ENCODE measurements around the gene IL12RB1. TPM values are rescaled to one million over a fixed set of nuclear protein-coding genes. Genes with fewer than 3 reads are reported as not detected.

Gene IL12RB1
- total and polyA plus RNA-seq, 2 donors from 2014 or later = 0.45 to 3.2 TPM

- FAIRE-seq = no peak
- intact Hi-C loops (cut with DNase I) = loop anchor here (5.0 kb wide), 1 partner anchor 51 kb away; the partner anchor contains the start of gene ARRDC2
Measured at GRCh38 chr19:18058208-18059009, 28.3 kb downstream of the IL12RB1 start.

GRCh38 chr19:18057557-18057956 is 29.2 kb downstream of the IL12RB1 start:
- FAIRE-seq = no peak

More at GRCh38 chr19:18058208-18059009, 28.3 kb downstream of the IL12RB1 start:
- DNase-seq = peak; percentile 88 to 94 (median 91)
- H3K4me3 ChIP-seq (ENCODE audit: low read length in 3 of 3) = peak overlapping the region in 1 of 3 donors; percentile 31
- peak; percentile 90 for TF ChIP-seq CTCF (IDR thresholded peaks at IDR 0.05; ENCODE audit: borderline replicate concordance, extremely low read depth, insufficient read depth)
- no peaks in the 10 kb centered on the region for H3K36me3 ChIP-seq (ENCODE audit: control insufficient read depth in 2 of 3, insufficient read depth in 3 of 3, low read length in 3 of 3)
- no peaks in the 10 kb centered on the region for H3K9me3 ChIP-seq (ENCODE audit: control insufficient read depth in 2 of 3, insufficient read depth in 1 of 3, low read length in 3 of 3)
- H3K4me1 ChIP-seq (ENCODE audit: control insufficient read depth in 2 of 3, insufficient read depth in 2 of 3, low read depth in 1 of 3, low read length in 3 of 3) = peaks cover 0 to 4% (median 2%) of the 10 kb centered on the region in 3 donors
- H3K27me3 ChIP-seq (ENCODE audit: control insufficient read depth, insufficient read depth, low read length) = no peaks in the 10 kb centered on the region
- peak overlapping the region; percentile 69 to 79 for H3K27ac ChIP-seq (ENCODE audit: low read depth in 2 of 2, low read length in 2 of 2)
- no peak overlapping the region for H3K9ac ChIP-seq (ENCODE audit: low read length in 3 of 3)

GRCh38 chr19:18055967-18056366 is 30.8 kb downstream of the IL12RB1 start:
- no peaks in the 10 kb centered on the region for H3K36me3 ChIP-seq (ENCODE audit: control insufficient read depth in 2 of 3, insufficient read depth in 3 of 3, low read length in 3 of 3)
- no peak overlapping the region for H3K4me3 ChIP-seq (ENCODE audit: low read length in 3 of 3)
- no peak for DNase-seq
- peaks cover 1% of the 10 kb centered on the region for H3K27me3 ChIP-seq (ENCODE audit: control insufficient read depth, insufficient read depth, low read length)
- H3K4me1 ChIP-seq (ENCODE audit: control insufficient read depth in 2 of 3, insufficient read depth in 2 of 3, low read depth in 1 of 3, low read length in 3 of 3) = peaks cover 0 to 7% (median 4%) of the 10 kb centered on the region in 3 donors
- H3K9me3 ChIP-seq (ENCODE audit: control insufficient read depth in 2 of 3, insufficient read depth in 1 of 3, low read length in 3 of 3) = no peaks in the 10 kb centered on the region
- no peak for FAIRE-seq
- H3K9ac ChIP-seq (ENCODE audit: low read length in 3 of 3) = no peak overlapping the region
- no peak for TF ChIP-seq CTCF (IDR thresholded peaks at IDR 0.05; ENCODE audit: borderline replicate concordance, extremely low read depth, insufficient read depth)
- no peak overlapping the region for H3K27ac ChIP-seq (ENCODE audit: low read depth in 2 of 2, low read length in 2 of 2)
- intact Hi-C loops (cut with DNase I) = loop anchor here (5.0 kb wide), 1 partner anchor 49 kb away; the partner anchor contains the start of gene ARRDC2

More at GRCh38 chr19:18057557-18057956, 29.2 kb downstream of the IL12RB1 start:
- no peak overlapping the region for H3K4me3 ChIP-seq (ENCODE audit: low read length in 3 of 3)
- DNase-seq = no peak
- peaks cover 0 to 4% (median 2%) of the 10 kb centered on the region in 3 donors for H3K4me1 ChIP-seq (ENCODE audit: control insufficient read depth in 2 of 3, insufficient read depth in 2 of 3, low read depth in 1 of 3, low read length in 3 of 3)
- H3K27ac ChIP-seq (ENCODE audit: low read depth in 2 of 2, low read length in 2 of 2) = peak overlapping the region in 1 of 2 donors; percentile 69
- H3K9ac ChIP-seq (ENCODE audit: low read length in 3 of 3) = no peak overlapping the region
- H3K27me3 ChIP-seq (ENCODE audit: control insufficient read depth, insufficient read depth, low read length) = no peaks in the 10 kb centered on the region
- no peaks in the 10 kb centered on the region for H3K9me3 ChIP-seq (ENCODE audit: control insufficient read depth in 2 of 3, insufficient read depth in 1 of 3, low read length in 3 of 3)
- H3K36me3 ChIP-seq (ENCODE audit: control insufficient read depth in 2 of 3, insufficient read depth in 3 of 3, low read length in 3 of 3) = no peaks in the 10 kb centered on the region
- TF ChIP-seq CTCF (IDR thresholded peaks at IDR 0.05; ENCODE audit: borderline replicate concordance, extremely low read depth, insufficient read depth) = no peak
- intact Hi-C loops (cut with DNase I) = loop anchor here (5.0 kb wide), 1 partner anchor 50 kb away; the partner anchor contains the start of gene ARRDC2
